DND-41 (cell line): ENCODE data around the gene NFIB.

Experiments used
- EZH2 ChIP-seq: IDR thresholded peaks from 3 replicates; pipeline ENCODE4 v1.6.1; 2012; ENCODE audit warnings: borderline replicate concordance, low read depth, mild to moderate bottlenecking, moderate library complexity, low read length, inconsistent platforms; ENCODE audit not compliant: severe bottlenecking
- TF ChIP-seq, protein P1 (sequence below): IDR thresholded peaks from 2 replicates; pipeline ENCODE4 v1.5.1; 2012; ENCODE audit warnings: borderline replicate concordance, low read length, moderate library complexity, mild to moderate bottlenecking; ENCODE audit not compliant: poor library complexity, severe bottlenecking; ENCODE audit errors: extremely low read depth

DNA sequence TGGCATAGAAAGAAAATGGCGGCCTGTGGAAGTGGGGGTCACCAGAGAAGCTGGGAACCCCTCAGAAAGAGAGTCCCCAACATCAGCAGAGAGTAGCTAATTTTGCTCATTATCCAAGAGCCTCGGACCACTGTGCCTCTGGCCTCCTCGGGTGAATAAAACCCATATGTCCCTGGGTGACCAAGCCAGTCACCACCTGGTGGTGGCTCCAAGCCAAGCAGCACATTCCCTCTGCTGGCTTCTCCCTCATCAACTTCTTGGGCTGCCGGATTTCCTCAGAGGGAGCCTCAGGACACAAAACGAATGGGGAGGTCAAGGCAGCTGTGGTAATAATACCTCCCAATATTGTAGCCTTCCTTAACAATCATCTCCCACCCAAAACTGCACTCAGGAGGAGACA lies 242.5 kb downstream of the NFIB start:
- TF ChIP-seq, protein P1, sequence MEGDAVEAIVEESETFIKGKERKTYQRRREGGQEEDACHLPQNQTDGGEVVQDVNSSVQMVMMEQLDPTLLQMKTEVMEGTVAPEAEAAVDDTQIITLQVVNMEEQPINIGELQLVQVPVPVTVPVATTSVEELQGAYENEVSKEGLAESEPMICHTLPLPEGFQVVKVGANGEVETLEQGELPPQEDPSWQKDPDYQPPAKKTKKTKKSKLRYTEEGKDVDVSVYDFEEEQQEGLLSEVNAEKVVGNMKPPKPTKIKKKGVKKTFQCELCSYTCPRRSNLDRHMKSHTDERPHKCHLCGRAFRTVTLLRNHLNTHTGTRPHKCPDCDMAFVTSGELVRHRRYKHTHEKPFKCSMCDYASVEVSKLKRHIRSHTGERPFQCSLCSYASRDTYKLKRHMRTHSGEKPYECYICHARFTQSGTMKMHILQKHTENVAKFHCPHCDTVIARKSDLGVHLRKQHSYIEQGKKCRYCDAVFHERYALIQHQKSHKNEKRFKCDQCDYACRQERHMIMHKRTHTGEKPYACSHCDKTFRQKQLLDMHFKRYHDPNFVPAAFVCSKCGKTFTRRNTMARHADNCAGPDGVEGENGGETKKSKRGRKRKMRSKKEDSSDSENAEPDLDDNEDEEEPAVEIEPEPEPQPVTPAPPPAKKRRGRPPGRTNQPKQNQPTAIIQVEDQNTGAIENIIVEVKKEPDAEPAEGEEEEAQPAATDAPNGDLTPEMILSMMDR = no peak
- TF ChIP-seq EZH2 = no peak
